GM12864 (cell line): ENCODE results near the gene CLEC18C.
"Not testable (repeated sequence)": the region's sequence is repeated elsewhere in the genome, so short reads cannot be mapped to it uniquely, and the experiment has no call there.

Experiments used
- DNase-seq: peaks from one replicate; pipeline ENCODE4 v3.0.0-alpha.2; 2011; ENCODE audit warnings: low read depth
- H3K4me3 ChIP-seq: 2 replicates; pipeline ENCODE4 v1.5.1; 2011; ENCODE audit warnings: mild to moderate bottlenecking, low read depth, low read length, control low read depth
- CTCF ChIP-seq: IDR thresholded peaks from 2 replicates; pipeline ENCODE4 v1.5.1; 2011; ENCODE audit warnings: low read depth, mild to moderate bottlenecking, moderate library complexity, low read length, control low read depth, inconsistent platforms; ENCODE audit errors: missing control alignments

CLEC18C gene

GRCh38 chr16:70159355-70160348 lies 13.9 kb upstream of the CLEC18C start:
- no peak overlapping the region for H3K4me3 ChIP-seq

GRCh38 chr16:70160388-70160787 lies 13.2 kb upstream of the CLEC18C start:
- H3K4me3 ChIP-seq = no peak overlapping the region
- no peak for DNase-seq
- no peak for TF ChIP-seq CTCF

More at GRCh38 chr16:70159355-70160348, 13.9 kb upstream of the CLEC18C start:
- DNase-seq = no peak
- TF ChIP-seq CTCF = no peak

GRCh38 chr16:70160821-70161220 lies 12.8 kb upstream of the CLEC18C start:
- no peak overlapping the region for H3K4me3 ChIP-seq
- no peak for TF ChIP-seq CTCF
- DNase-seq = no peak

GRCh38 chr16:70161350-70161749 lies 12.2 kb upstream of the CLEC18C start:
- DNase-seq = no peak
- H3K4me3 ChIP-seq = no peak overlapping the region
- TF ChIP-seq CTCF = no peak

- DNase-seq = no peak
- TF ChIP-seq CTCF = no peak
- H3K4me3 ChIP-seq = no peak overlapping the region
Observed at GRCh38 chr16:70162041-70162451, 11.5 kb upstream of the CLEC18C start.

- H3K4me3 ChIP-seq = no peak overlapping the region
- no peak for DNase-seq
- TF ChIP-seq CTCF = no peak
Observed at GRCh38 chr16:70163596-70163995, 10.0 kb upstream of the CLEC18C start.

GRCh38 chr16:70166688-70167087 lies 6.9 kb upstream of the CLEC18C start:
- DNase-seq, H3K4me3 ChIP-seq: not testable (repeated sequence)

- not testable (repeated sequence) for DNase-seq, H3K4me3 ChIP-seq
Observed at GRCh38 chr16:70173916-70174315, 329 bp downstream of the CLEC18C start.

- DNase-seq, H3K4me3 ChIP-seq: not testable (repeated sequence)
Observed at GRCh38 chr16:70174387-70174932, 873 bp downstream of the CLEC18C start.

- not testable (repeated sequence) for DNase-seq, H3K4me3 ChIP-seq
Observed at GRCh38 chr16:70187858-70188607, 14.4 kb downstream of the CLEC18C start.

- not testable (repeated sequence) for DNase-seq, H3K4me3 ChIP-seq
Observed at GRCh38 chr16:70188608-70188915, 15.0 kb downstream of the CLEC18C start.
